ENCODE results near the gene SPTBN5. TPM values are rescaled to one million over a fixed set of nuclear protein-coding genes. Genes with fewer than 3 reads are reported as not detected.

Gene SPTBN5
- total RNA-seq, 1 experiment from 2014 or later: 1.9 TPM

- DNase-seq (ENCODE audit: low read depth): no peak
These were observed 68.0 kb downstream of the SPTBN5 start for GRCh38 chr15:41825572-41826535.

- no peak for DNase-seq (ENCODE audit: low read depth)
These were observed 68.7 kb downstream of the SPTBN5 start for GRCh38 chr15:41825145-41825544.

DNA sequence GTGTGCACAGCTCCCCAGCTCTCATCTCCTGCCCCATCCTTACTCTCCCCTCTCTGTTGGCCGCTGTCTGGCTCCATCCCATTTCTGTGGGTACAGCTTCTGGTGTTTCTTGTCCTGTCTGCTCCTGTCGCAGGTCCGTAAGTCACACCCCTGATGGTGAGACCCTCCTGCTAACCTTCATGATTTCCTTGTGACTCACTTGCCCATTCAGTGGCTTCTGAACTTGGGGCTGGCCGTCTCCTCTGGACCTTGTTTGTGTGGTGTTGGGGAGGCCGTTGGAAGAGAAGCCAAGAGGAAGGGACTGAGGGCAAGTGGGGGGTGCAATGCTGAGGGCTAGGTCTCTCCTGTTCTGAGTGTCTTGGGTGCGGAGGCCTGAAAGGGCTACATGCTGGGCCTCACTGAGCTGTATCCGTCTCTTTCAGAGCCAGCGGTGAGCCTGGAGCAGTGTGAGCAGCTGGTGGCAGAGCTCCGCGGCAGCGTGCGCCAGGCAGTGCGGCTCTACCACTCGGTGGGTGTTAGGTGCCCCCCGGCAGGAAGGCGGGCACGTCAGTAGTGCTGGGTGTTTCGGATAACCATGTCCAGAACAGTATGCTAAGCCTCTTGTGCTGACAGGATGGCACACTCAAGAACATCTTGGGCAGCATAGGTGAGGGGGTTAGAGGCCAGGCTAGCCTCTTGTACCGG, 69.6 kb downstream of the SPTBN5 start:
- no peak for DNase-seq (ENCODE audit: low read depth)

GRCh38 chr15:41823502-41823901, 70.4 kb downstream of the SPTBN5 start:
- DNase-seq (ENCODE audit: low read depth): no peak

DNA sequence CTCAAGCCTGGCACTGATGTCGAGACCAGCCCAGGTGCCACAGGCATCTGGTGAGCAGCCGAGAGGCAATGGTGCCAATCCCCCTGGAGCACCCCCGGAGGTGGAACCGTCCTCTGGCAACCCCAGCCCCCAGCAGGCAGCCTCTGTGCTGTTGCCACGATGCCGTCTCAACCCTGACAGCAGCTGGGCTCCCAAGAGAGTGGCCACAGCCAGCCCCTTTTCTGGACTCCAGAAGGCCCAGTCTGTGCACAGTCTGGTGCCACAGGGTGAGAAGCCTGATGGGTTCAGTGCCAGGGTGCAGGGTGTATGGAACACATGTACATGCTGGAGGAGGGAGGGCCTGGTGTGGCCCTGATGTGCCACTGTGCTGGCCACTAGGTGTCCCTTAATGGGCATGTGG, 70.9 kb downstream of the SPTBN5 start:
- DNase-seq (ENCODE audit: low read depth): no peak

- no peak for DNase-seq (ENCODE audit: low read depth)
These were observed 71.4 kb downstream of the SPTBN5 start for GRCh38 chr15:41822471-41822870.

- DNase-seq (ENCODE audit: low read depth): no peak
These were observed 72.0 kb downstream of the SPTBN5 start for GRCh38 chr15:41821831-41822230.

- no peak for DNase-seq (ENCODE audit: low read depth)
These were observed 72.9 kb downstream of the SPTBN5 start for GRCh38 chr15:41820791-41821423.

- DNase-seq (ENCODE audit: low read depth): no peak
These were observed 74.3 kb downstream of the SPTBN5 start for GRCh38 chr15:41819455-41820050.

DNA sequence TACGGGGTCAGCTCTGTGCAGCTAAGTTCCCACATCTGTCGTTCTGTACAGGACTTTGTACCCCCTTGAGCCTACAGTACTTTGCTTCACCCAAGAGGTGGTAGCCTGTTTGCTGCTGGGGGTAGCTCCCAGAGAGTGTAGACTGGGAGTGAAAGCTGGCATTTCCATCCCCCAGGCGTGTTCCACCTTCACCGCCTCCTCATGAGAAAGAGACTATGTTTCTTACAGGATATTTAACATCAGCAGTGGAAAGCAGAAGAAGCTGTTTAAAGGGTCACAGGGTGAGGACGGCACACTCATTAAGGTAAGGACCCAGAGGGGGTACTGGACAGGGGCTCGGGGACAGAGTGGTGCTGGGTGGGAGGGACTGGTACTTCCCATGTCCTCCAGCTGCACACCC, 76.1 kb downstream of the SPTBN5 start:
- no peak for DNase-seq (ENCODE audit: low read depth)

GRCh38 chr15:41817327-41817726, 76.5 kb downstream of the SPTBN5 start:
- no peak for DNase-seq (ENCODE audit: low read depth)

DNA sequence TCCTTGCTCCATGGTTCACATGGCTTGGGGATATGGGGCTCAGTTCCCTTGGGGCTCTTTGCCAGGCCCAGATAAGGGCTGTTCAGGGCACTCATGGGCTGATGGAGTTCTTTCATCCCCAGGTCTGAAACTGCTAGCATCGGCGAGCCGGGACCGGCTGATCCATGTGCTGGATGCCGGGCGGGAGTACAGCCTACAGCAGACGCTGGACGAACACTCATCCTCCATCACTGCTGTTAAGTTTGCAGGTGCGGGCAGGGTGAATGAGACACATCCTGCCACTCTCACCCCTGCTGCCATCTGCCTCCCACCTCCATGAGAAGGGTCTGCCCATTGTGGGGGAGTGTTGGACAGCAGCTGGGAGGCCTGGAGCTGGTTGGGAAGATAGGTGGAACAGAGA, 77.1 kb downstream of the SPTBN5 start:
- DNase-seq (ENCODE audit: low read depth): no peak

DNA sequence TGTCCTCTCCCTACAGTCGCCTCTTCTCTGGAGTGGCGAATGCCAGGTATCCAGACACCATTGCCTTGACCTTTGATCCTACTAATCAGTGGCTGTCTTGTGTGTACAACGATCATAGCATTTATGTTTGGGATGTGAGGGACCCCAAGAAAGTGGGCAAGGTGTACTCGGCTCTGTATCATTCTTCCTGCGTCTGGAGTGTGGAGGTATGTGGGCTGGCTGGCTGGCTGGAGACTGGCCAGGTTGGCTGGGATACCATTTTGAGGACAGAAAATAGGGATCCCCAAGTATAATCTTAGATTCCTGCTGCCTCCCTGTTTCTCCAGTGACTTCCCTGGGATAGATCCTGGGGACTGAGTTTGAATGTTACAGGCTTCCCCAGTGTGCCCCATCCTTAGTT, 79.3 kb downstream of the SPTBN5 start:
- DNase-seq (ENCODE audit: low read depth): no peak

GRCh38 chr15:41813426-41813825, 80.4 kb downstream of the SPTBN5 start:
- no peak for DNase-seq (ENCODE audit: low read depth)

GRCh38 chr15:41812820-41813375, 81.0 kb downstream of the SPTBN5 start:
- DNase-seq (ENCODE audit: low read depth): no peak

DNA sequence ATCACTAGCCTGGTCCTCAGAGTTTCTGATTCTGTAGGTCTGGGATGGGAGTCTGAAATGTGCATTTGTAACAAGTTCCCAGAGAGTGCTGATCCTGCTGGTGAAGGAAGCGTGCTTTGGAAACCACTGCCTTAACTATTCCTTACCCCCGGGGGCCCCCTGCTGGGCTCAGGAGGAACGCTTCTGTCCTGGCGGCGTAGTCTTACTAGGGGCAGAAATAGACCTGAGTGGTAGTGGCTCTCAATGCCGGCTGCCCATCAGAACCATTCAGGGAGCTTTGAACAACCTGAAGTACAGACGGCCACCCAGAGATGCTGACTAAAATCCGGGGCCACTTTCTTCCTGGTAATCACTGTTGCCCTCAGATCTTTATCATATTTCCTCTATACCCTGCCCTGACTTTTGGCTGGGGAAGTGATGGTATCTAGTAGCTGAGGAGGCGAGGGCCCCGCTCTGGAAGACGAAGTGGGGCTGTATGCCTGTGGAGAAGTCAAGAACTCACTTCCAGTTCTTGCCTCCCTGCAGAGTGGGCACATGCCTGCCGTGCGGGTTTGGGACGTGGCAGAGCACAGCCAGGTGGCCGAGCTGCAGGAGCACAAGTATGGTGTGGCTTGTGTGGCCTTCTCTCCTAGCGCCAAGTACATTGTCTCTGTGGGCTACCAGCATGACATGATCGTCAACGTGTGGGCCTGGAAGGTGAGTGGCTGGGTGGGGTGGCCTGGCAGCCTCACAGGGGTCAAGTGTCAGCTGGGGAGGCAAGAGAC, 82.2 kb downstream of the SPTBN5 start:
- peak; percentile 75 for DNase-seq (ENCODE audit: low read depth)

GRCh38 chr15:41810651-41811431, 83.0 kb downstream of the SPTBN5 start:
- no peak for DNase-seq (ENCODE audit: low read depth)

DNA sequence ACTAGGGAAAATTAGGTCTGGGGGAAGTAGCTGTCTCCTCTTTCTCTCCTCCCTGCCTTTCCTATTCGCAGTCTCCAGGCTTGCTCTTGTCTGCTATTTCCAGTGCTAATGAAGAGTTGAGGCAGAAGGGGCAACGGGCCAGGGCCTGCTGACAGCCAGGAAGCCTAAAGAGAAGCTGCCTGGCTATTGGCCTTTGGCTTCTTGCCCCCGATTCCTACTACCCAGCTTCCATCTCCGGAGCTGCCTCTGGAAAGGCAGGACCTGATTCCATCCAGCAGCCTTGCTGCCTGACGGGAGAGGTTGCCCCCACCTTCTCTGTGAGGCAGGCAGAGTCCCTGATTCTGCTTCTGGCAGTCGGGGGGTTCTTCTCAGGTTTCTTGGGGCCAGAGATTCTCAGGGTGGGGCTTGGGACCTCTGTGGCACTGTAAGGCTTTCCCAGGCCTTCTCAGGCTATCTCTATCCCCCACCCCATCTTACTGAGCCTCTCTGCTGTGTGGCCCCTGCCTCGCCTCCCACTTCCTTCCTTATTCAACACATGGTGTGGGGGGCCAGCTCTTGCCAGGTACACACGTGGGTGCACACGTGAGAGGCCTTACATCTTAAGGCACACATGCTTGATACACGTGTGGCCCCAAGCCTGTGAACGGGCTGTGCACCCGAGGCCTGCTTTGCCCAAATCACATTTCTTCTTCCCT, 84.2 kb downstream of the SPTBN5 start:
- no peak for DNase-seq (ENCODE audit: low read depth)

GRCh38 chr15:41809121-41809520, 84.7 kb downstream of the SPTBN5 start:
- DNase-seq (ENCODE audit: low read depth): peak; percentile 42

Measured in RPMI7951 (cell line).